Vein endothelial cell (primary cell): Measurements from ENCODE around the gene DAO. TPM values are rescaled to one million over a fixed set of nuclear protein-coding genes. Genes with fewer than 3 reads are reported as not detected.

ENCODE experiments used
- small RNA-seq: library from RNA; depleted of rRNA; stranded (forward); fragments of <200 nt; gene quantifications from one replicate; pipeline ENCODE3, GENCODE V24; 2012
- total RNA-seq: library from RNA; depleted of rRNA; stranded (reverse); fragments of >200 nt; gene quantifications from 2 replicates; pipeline ENCODE4 v1.2.3, GENCODE V29; 2012

Gene DAO
- total RNA-seq, result not detected in 2 replicates

DNA sequence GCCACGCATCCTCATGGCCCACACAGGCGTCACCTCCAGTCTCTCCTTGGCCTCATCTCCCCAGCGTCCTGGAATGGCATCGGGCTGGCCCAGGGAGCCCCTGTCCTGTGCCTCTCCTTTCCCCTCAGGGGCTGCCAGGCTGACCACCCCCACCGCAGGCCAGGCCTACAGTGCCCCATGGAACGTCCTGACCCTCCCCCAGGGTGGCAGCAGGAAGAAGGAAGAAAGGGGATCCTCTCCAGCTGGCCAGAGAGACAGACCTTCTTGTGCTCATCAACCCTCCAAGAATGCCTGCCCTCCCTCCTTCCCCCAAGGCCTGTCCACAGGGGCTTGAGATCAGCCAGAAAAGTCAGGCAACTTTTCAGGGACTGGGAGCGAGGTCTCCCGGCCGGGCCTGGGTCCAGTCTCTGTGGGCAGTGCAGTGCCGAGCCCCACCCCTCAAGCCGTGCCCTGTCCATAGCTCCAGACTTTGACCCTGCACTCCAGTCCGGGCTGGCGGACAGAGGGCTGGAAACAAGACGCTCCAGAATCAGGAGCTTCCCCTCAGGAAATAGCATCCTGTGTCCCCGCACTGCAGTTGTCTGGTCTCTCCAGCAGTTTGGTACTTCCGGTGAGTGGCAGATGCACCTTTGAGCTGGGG is at the start of gene DAO:
Gene DAO (plus strand): TSS at position 478 of the 640 bp plus-strand sequence. CDS start 4,915 bp downstream, outside the sequence.

Small RNA genes within 50 kb of the gene (small RNA-seq; reads per million reads assigned to genes)
- gene MIR619 (not detected), gene RNU6-361P (not detected)

Other genes starting within 250 kb of the DAO start
- 0.29 TPM in 1 of 2 replicates, not detected in the other for gene SELPLG, start 246.2 kb upstream of the DAO start, total RNA-seq
- 208 and 214 TPM in 2 replicates for gene CORO1C, start 148.6 kb upstream of the DAO start, total RNA-seq
- 25.8 and 28.8 TPM in 2 replicates for gene SSH1, start 22.5 kb upstream of the DAO start, total RNA-seq
- gene SVOP, start 141.0 kb downstream of the DAO start, total RNA-seq, result not detected in 2 replicates
- gene USP30, start 172.5 kb downstream of the DAO start, total RNA-seq, result 11.2 and 14.4 TPM in 2 replicates
- gene ALKBH2, start 213.4 kb downstream of the DAO start, total RNA-seq, result 8.5 and 9.7 TPM in 2 replicates
- 29.4 and 32.6 TPM in 2 replicates for gene UNG, start 217.5 kb downstream of the DAO start, total RNA-seq
- gene ACACB, start 236.5 kb downstream of the DAO start, total RNA-seq, result 2.6 and 3.6 TPM in 2 replicates